Epithelial cell of prostate (primary cell): Measurements from ENCODE around the gene INPP4B.

Source experiments
- DNase-seq: peaks from one replicate; pipeline ENCODE4 v3.0.0-alpha.2; 2011; ENCODE audit warnings: low read depth, low spot score
- H3K27ac ChIP-seq: fragments of 450-650 bp; 2 replicates; pipeline ENCODE4 v1.5.1; 2017; ENCODE audit warnings: mild to moderate bottlenecking

INPP4B gene

GRCh38 chr4:142556048-142556447 is 290.1 kb downstream of the INPP4B start:
- no peak overlapping the region for H3K27ac ChIP-seq
- no peak for DNase-seq

GRCh38 chr4:142554412-142554811 is 291.7 kb downstream of the INPP4B start:
- no peak overlapping the region for H3K27ac ChIP-seq
- DNase-seq: no peak

DNA sequence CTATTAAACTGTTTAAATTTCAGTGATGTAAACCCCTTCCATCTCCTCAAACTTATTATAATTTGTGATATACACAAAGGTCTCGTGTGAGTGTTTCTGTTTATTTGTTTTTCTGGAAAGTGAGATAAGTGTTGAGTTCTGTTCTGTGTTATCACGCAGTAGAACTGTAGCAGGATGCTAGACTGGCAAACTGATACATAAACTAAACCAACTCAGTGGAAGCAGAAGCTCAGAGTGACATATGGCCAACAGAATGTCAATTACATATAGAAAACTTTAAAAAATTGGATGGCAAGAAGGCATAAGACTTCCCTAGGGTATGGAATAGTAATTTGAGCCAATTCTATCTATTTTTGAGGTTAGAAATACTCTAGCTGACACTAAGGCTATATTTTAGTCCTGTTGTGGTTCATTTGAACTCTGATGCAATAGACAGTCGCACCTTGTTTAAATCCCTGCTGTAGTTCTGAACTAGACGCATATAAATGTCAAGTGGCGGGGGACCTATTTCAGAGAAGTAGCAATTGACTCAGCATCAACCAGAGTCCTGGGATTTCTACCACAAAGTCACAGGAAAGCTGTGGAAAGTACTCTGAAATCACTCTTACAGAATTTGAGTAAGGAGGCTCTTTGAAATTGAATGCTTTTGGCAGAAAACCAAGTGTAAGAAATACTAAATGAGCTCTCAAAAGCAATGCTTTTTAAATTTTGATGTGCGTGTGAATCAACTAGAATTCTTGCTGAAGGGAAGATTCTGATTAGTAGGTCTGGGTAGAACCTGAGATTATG is 294.4 kb downstream of the INPP4B start:
- DNase-seq: no peak
- peak overlapping the region; percentile 97 for H3K27ac ChIP-seq

- H3K27ac ChIP-seq: peak overlapping the region; percentile 97
- no peak for DNase-seq
Measured at GRCh38 chr4:142550965-142551364, 295.1 kb downstream of the INPP4B start.

- peak; percentile 94 for DNase-seq
- H3K27ac ChIP-seq: peak overlapping the region; percentile 97
Measured at GRCh38 chr4:142549726-142550463, 296.2 kb downstream of the INPP4B start.

GRCh38 chr4:142549248-142549647 is 296.9 kb downstream of the INPP4B start:
- peak; percentile 73 for DNase-seq
- peak overlapping the region; percentile 97 for H3K27ac ChIP-seq

GRCh38 chr4:142548491-142548890 is 297.6 kb downstream of the INPP4B start:
- DNase-seq: no peak
- H3K27ac ChIP-seq: peak overlapping the region; percentile 97

DNA sequence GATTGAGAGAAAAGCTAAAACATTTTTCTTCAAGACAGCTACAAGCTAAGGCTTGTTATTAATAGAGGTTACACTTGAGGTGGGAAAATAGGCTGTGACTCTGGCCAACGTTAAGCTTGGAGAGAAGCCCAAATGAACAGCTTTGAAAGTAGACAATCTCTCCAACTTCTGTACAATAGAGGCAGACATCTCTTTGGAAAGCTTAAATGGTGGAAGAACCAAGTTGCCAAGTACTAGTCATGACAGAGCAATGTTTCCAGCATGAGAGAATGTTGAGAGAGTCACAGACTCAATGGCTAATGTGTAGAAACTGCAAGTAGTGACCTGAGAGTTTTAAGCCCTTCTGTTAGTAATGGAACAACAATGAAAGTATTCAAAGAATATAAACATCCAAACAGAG is 298.1 kb downstream of the INPP4B start:
- peak overlapping the region; percentile 97 for H3K27ac ChIP-seq
- DNase-seq: peak; percentile 87

DNA sequence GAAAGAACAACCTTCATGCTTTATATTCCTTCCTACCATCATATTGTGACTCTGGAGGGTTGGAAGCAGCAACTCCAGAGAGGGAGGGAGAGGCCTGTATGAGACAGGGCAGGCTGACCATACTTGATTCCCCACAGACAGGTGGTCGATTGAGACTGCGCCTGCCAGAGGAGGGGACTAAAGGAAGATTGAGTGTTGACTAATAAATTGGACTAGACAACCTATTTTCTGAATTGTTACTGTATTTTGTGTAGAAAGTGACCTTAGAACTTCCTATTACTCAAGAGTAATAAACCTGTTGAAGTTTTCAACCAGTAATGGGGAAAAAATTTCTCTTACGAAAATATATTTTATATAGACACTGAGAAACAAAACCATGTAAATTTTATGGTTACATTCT is 301.5 kb downstream of the INPP4B start:
- H3K27ac ChIP-seq: no peak overlapping the region

DNA sequence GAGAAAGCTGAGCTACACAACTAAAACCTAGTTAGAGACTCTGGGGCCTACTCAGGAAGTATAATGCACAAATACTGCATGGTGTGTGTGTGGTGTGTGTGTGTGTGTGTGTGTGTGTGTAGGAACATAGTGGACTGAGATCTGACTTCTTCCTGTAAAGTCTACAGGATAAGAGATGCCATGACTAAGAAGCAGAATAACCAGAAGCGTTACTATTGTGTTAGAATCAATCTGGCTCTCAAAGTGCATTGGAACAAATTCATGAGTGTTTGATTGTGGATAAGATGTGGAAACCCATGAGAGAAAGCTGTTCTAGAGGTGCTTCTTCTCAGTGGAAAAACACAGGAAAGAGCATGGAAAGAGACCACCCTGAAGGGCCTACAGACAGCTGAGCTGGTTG is 302.1 kb downstream of the INPP4B start:
- no peak overlapping the region for H3K27ac ChIP-seq
- DNase-seq: no peak

More for the DNA sequence above, 301.5 kb downstream of the INPP4B start:
- DNase-seq: no peak

- no peak for DNase-seq
- H3K27ac ChIP-seq: no peak overlapping the region
Measured at GRCh38 chr4:142540483-142540804, 305.7 kb downstream of the INPP4B start.

DNA sequence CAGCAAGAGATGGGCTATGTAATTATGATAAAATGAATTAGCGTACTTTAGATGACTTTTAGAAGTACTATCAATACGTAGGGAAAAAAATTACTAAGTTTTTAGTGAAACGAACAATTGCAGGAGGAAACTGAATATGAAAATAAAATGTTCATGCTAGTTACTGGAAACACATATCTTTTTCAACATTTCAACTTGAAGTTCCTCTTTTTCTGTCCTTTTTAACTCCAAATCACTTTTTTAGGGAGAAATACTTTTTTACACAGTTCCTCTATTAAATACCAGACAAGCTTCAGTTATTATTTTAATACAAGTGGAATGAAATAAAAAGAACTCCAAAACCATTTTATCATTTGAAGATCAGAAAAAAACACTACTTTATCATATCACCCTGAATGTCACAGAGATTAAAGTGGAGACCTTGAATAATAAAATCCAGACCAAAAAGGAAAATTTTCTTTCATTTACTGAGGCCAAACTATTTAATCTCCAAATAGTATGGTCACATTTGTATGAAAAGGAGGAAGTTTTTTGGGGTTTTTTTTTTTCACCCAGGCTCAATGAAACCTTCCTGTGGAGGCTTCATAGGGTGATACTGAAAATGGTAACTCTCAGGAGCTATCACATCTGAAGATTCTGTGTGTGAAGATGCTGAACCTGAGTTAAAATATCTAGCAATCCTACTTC is 306.2 kb downstream of the INPP4B start:
- no peak overlapping the region for H3K27ac ChIP-seq
- no peak for DNase-seq

GRCh38 chr4:142535009-142535408 is 311.1 kb downstream of the INPP4B start:
- no peak overlapping the region for H3K27ac ChIP-seq
- no peak for DNase-seq

DNA sequence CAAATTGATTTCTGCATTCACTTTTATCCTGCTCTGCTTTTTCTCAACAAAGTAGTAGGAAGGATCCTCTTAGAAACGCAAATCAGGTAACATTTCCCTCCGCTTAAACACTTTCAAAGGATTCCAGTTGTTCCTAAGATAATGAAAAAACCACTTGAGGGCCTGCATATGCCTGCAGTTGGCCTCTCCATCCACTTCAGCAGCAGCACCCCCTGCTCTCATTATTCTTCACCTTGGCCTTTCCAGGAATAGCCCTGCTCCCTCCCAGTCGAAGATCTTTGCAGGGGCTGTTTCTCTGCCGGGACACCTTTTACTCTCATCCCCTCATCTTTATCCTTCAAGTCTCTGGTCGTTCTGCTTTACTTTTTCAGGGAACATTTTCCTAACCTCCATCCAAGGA is 314.0 kb downstream of the INPP4B start:
- DNase-seq: no peak
- no peak overlapping the region for H3K27ac ChIP-seq

DNA sequence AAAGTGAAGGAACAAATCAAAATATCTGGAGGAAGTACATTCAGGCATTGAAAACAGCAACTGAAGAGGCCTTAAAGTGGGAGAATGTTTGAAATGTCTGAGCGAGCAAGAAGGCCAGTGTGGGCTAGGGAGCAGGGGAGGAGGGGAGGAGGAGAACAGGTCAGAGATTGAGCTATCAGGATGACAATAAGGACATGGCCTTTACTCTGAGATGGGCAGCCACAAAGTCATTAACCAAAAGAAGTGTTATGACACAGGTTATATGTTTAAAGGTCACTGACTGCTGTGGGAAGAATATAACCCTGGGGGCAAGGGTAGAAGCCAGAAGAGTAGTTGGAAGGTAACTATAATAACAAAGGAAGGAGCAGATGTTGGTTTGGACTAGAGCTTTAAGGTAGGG is 315.4 kb downstream of the INPP4B start:
- no peak overlapping the region for H3K27ac ChIP-seq
- no peak for DNase-seq

DNA sequence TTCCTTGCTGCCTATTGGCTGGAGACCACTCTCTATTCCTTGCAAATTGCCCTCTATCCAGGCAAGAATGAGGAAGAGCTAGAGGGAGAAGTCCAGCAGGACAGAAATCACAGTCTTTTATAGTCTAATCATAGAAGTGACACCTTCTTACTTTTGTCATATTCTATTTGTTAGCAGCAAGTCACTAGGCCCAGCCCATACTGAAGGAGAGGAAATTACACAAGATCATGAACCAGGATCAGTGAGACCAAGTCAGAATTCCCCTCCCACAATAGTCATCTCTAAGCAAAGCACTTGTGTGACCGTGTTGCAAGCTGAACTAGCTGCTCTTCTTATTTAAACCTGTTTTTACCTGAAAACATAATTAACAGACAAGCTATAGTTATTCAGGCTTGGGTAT is 317.7 kb downstream of the INPP4B start:
- H3K27ac ChIP-seq: no peak overlapping the region
- no peak for DNase-seq

- peak overlapping the region; percentile 66 for H3K27ac ChIP-seq
- DNase-seq: peak; percentile 84
Measured at GRCh38 chr4:142523111-142523510, 323.0 kb downstream of the INPP4B start.

DNA sequence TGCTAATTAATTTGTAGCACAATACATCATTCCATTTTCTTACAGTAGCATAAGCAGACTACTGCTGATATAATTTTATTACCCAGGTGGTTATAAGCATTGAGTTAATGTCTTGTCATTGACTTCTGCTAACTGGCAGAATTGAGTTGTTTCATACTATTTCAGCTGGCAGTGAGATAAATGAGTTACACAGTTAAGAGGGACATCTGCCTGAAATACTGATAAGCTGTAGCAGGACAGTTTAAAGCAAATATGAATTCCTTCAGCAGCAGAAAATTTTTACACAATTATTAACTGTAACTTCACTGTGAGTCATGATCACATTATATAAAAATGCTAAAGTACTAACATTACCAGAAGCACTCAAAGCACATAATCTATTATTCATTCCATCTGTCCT is 326.8 kb downstream of the INPP4B start:
- no peak overlapping the region for H3K27ac ChIP-seq
- DNase-seq: no peak

- H3K27ac ChIP-seq: peak overlapping the region; percentile 32
- no peak for DNase-seq
Measured at GRCh38 chr4:142516686-142517526, 329.2 kb downstream of the INPP4B start.

- no peak for DNase-seq
- peak overlapping the region; percentile 31 for H3K27ac ChIP-seq
Measured at GRCh38 chr4:142512161-142512560, 333.9 kb downstream of the INPP4B start.
